ENCODE results near the gene BRWD1.
A peak's percentile ranks its signal among the peaks of the same experiment; 100 is the strongest.

Gene BRWD1

GRCh38 chr21:39313571-39314142 lies at the start of gene BRWD1:
Gene BRWD1, minus strand, starts transcription at chr21:39313632. Its CDS starts 141 bp downstream, at chr21:39313491.
- H2AFZ ChIP-seq (ENCODE audit: low read depth, low read length): peak within 1 kb of the TSS; percentile 90
- peak; percentile 54 for ATAC-seq (ENCODE audit: insufficient read depth, low read depth)

GRCh38 chr21:39362733-39363132 lies 49.3 kb upstream of the BRWD1 start:
- H3K27ac ChIP-seq (ENCODE audit: low read length): no peak overlapping the region
- H3K4me2 ChIP-seq (ENCODE audit: insufficient read depth, low read length): no peak overlapping the region
- no peaks in the 10 kb centered on the region for H3K36me3 ChIP-seq (ENCODE audit: insufficient read depth, low read length)
- H3K9ac ChIP-seq (ENCODE audit: low read depth, low read length): no peak overlapping the region
- H3K27me3 ChIP-seq (ENCODE audit: insufficient read depth, low read length, poor library complexity): no peaks in the 10 kb centered on the region
- no peak overlapping the region for H2AFZ ChIP-seq (ENCODE audit: low read depth, low read length)
- no peaks in the 10 kb centered on the region for H4K20me1 ChIP-seq (ENCODE audit: insufficient read depth, low read length)
- TF ChIP-seq EZH2 (IDR thresholded peaks at IDR 0.05; ENCODE audit: borderline replicate concordance, low read depth, low read length, severe bottlenecking) (no peak), CTCF (IDR thresholded peaks at IDR 0.05; ENCODE audit: borderline replicate concordance, extremely low read depth, low read length, poor library complexity, severe bottlenecking) (no peak)
- H3K9me3 ChIP-seq (ENCODE audit: insufficient read depth, low read length, severe bottlenecking): no peaks in the 10 kb centered on the region
- H3K79me2 ChIP-seq (ENCODE audit: insufficient read depth, low read length): no peaks in the 10 kb centered on the region
- H3K4me3 ChIP-seq (ENCODE audit: low read depth in 1 of 2, low read length in 2 of 2): no peak overlapping the region
- no peaks in the 10 kb centered on the region for H3K4me1 ChIP-seq (ENCODE audit: insufficient read depth, low read length)
- DNase-seq (no peak), ATAC-seq (ENCODE audit: insufficient read depth, low read depth) (no peak)

More at GRCh38 chr21:39313571-39314142, at the start of gene BRWD1:
- Histone ChIP-seq H3K4me2 (ENCODE audit: insufficient read depth, low read length) (peak within 1 kb of the TSS; percentile 74), H3K36me3 (ENCODE audit: insufficient read depth, low read length) (peaks cover 27% of the 10 kb centered on the region), H3K4me3 (ENCODE audit: low read depth in 1 of 2, low read length in 2 of 2) (peak within 1 kb of the TSS; percentile 56 to 61), H3K9me3 (ENCODE audit: insufficient read depth, low read length, severe bottlenecking) (no peaks in the 10 kb centered on the region), H3K4me1 (ENCODE audit: insufficient read depth, low read length) (peaks cover 21% of the 10 kb centered on the region), H4K20me1 (ENCODE audit: insufficient read depth, low read length) (peaks cover 31% of the 10 kb centered on the region), H3K79me2 (ENCODE audit: insufficient read depth, low read length) (peaks cover 54% of the 10 kb centered on the region), H3K27ac (ENCODE audit: low read length) (peak within 1 kb of the TSS; percentile 97), H3K9ac (ENCODE audit: low read depth, low read length) (peak within 1 kb of the TSS; percentile 95), H3K27me3 (ENCODE audit: insufficient read depth, low read length, poor library complexity) (no peaks in the 10 kb centered on the region)
- DNase-seq: peak; percentile 84
- TF ChIP-seq EZH2 (IDR thresholded peaks at IDR 0.05; ENCODE audit: borderline replicate concordance, low read depth, low read length, severe bottlenecking) (no peak), CTCF (IDR thresholded peaks at IDR 0.05; ENCODE audit: borderline replicate concordance, extremely low read depth, low read length, poor library complexity, severe bottlenecking) (peak; percentile 43)

GRCh38 chr21:39359382-39359781 lies 46.0 kb upstream of the BRWD1 start:
- no peaks in the 10 kb centered on the region for H3K9me3 ChIP-seq (ENCODE audit: insufficient read depth, low read length, severe bottlenecking)
- H3K27me3 ChIP-seq (ENCODE audit: insufficient read depth, low read length, poor library complexity): peaks cover 2% of the 10 kb centered on the region
- no peak overlapping the region for H3K4me3 ChIP-seq (ENCODE audit: low read depth in 1 of 2, low read length in 2 of 2)
- H3K27ac ChIP-seq (ENCODE audit: low read length): no peak overlapping the region
- H3K4me1 ChIP-seq (ENCODE audit: insufficient read depth, low read length): no peaks in the 10 kb centered on the region
- H3K79me2 ChIP-seq (ENCODE audit: insufficient read depth, low read length): no peaks in the 10 kb centered on the region
- DNase-seq (no peak), ATAC-seq (ENCODE audit: insufficient read depth, low read depth) (no peak)
- no peaks in the 10 kb centered on the region for H3K36me3 ChIP-seq (ENCODE audit: insufficient read depth, low read length)
- TF ChIP-seq CTCF (IDR thresholded peaks at IDR 0.05; ENCODE audit: borderline replicate concordance, extremely low read depth, low read length, poor library complexity, severe bottlenecking) (no peak), EZH2 (IDR thresholded peaks at IDR 0.05; ENCODE audit: borderline replicate concordance, low read depth, low read length, severe bottlenecking) (no peak)
- H2AFZ ChIP-seq (ENCODE audit: low read depth, low read length): peak overlapping the region; percentile 18; the same call in 1 of the 2 replicates
- H3K4me2 ChIP-seq (ENCODE audit: insufficient read depth, low read length): no peak overlapping the region
- H3K9ac ChIP-seq (ENCODE audit: low read depth, low read length): no peak overlapping the region
- no peaks in the 10 kb centered on the region for H4K20me1 ChIP-seq (ENCODE audit: insufficient read depth, low read length)
